NCI-H1105 (cell line): ENCODE measurements around the gene SERHL2.
"Not testable (repeated sequence)": the region's sequence is repeated elsewhere in the genome, so short reads cannot be mapped to it uniquely, and the experiment has no call there.

ENCODE experiments used
- DNase-seq: peaks from one replicate; lab custom pipeline; 2025; lab: John Stamatoyannopoulos, UW

The SERHL2 gene

GRCh38 chr22:42553475-42554361, at the start of gene SERHL2:
Gene SERHL2, plus strand, starts transcription at chr22:42553956. Its CDS starts 65 bp downstream, at chr22:42554021.
- DNase-seq: peak; percentile 20

DNA sequence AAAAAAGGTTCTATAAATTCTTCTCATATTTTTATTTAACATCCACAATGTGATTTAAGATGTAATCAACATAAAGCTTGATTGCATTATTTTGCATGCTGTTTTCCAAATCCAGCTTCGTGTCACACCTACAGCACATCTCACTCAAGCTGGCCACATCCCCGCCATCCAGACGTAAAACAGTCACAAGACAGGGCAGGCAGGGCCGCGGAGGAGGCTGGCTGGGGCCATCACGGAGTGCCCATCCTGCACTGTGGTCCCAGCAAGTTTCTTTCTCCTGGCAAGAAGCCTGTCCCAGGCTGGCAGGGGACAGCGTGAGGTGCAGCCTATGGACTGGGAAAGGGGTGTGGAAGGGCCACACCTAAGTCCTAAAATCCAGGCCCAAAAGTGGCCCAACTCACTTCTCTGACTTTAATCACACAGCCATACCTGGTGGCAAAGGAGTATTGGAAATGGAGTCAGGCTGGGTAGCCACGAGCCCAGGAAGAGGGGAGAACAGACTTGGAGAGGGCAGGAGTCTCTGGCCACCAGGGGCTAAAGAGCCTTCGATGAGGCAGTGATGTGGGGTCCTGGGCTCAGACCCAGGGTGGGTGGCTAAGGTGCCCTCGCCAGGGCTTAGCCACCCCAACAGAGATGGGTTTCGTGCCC, 45.3 kb upstream of the SERHL2 start:
- DNase-seq: not testable (repeated sequence)

DNA sequence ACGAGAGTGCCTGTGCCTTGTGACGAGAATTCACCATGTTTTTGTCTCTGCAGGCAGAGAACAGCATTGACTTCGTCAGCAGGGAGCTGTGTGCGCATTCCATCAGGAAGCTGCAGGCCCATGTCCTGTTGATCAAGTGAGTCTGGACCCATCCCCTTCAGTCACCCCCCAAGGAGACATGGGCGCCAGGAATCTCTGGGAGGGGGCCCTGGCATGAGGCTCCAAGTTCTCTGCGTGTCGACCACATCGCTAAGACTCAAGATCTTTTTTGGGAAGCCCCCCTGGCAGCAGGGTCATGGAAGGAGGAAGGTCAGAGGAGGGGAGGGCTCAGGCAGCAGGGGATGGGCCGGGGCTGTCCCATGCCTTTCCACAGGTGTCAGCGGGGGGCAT, 44.8 kb upstream of the SERHL2 start:
- not testable (repeated sequence) for DNase-seq

DNA sequence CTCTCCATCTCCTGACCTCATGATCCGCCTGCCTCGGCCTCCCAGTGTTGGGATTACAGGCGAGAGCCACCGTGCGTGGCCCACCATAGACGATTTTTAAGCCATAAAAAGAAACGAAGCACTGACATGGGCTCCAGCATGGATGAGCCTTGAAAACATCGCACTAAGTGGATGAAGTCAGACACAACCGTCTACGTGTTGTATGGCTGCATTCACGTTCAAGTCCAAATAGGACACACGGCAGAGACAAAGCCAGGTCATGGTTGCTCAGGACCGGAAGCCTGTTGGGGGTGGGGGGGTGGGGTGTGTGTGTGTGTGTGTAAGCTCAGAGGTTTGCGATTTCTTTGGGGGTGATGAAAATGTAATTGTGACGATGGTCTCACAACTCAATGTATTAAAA, 44.2 kb upstream of the SERHL2 start:
- no peak for DNase-seq

GRCh38 chr22:42511401-42511891, 42.3 kb upstream of the SERHL2 start:
- no peak for DNase-seq

GRCh38 chr22:42512273-42512990, 41.3 kb upstream of the SERHL2 start:
- DNase-seq: not testable (repeated sequence)

- not testable (repeated sequence) for DNase-seq
These were observed 39.4 kb upstream of the SERHL2 start for GRCh38 chr22:42514331-42514730.

DNA sequence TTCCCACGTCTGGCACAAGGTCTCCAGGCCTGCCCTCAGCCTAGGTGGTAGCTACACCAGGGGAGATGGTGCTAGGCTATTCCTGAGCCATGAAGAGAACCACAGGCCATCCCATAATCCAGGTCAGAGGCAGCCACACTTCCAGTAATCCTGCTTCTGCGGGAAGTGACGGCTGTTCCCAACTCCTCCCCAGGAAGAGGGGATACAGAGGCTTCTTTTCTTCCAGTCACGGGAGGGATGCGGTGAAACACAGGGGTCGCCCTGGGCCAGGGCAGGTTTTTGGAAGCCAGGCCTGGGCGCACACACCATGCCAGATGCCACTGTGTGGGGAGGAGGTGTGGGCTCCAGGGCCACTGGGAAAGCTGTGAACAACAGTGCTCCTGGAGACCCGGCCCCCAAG, 38.5 kb upstream of the SERHL2 start:
- DNase-seq: not testable (repeated sequence)

DNA sequence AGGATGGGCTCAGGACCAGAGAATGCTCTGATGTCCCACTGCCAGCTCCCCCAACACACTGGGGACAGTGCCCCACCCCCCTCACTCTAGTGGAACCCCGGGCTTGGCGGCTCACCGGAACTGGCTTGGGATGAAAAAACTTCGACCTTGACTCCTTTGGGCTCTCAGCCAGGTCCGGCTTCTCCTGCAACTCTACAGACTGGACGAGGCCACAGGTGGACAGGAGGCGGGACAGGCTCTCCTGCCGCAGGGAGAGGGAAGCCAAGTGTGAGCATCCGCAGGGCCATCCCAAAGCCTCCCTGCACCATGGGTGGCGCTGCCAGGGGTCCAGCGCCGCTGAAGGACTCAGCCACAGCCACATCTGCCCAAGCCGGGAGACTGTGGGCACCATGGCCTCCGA, 37.9 kb upstream of the SERHL2 start:
- no peak for DNase-seq

- DNase-seq: not testable (repeated sequence)
These were observed 36.7 kb upstream of the SERHL2 start for GRCh38 chr22:42517103-42517502.

DNA sequence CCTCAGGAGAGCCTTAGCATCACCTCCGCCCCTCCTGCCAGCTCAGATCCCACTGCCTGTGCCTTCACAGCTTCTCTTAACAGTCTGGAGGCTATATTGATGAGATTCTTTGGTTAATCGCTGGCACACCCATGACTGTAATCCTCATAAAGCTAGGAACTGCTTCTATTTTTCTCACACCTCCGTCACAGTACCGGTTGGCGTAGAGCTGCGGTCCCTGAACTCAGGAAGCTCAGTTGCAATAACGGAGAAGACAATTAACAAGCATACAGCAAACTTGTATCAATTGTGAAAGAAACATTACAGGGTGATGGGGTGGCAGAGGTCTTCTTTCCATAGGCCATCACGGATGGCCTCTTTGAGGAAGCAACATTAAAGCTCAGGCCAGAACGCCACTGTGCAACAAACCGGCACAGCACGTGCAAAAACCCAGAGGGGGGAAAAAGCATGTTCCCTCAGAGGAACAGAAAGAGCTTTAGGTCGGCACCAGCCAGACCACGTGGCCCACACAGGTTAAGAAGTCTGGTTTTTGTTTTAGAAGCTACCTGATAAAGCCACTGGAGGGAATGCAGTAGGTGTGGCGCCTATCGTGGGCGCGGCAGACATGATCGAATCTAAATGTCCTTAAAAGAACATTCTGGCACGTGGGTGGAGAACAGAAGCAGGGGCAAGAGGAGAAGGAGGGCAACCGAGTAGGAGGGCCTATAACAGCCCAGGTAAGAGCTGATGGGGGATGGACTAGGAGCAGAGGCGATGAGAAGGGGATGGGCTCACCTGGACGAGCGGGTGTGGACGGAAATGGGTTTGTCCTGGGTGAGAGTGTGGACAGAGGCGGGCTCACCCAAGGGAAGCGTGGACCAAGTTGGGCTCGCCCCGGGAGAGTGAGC, 34.9 kb upstream of the SERHL2 start:
- DNase-seq: not testable (repeated sequence)

DNA sequence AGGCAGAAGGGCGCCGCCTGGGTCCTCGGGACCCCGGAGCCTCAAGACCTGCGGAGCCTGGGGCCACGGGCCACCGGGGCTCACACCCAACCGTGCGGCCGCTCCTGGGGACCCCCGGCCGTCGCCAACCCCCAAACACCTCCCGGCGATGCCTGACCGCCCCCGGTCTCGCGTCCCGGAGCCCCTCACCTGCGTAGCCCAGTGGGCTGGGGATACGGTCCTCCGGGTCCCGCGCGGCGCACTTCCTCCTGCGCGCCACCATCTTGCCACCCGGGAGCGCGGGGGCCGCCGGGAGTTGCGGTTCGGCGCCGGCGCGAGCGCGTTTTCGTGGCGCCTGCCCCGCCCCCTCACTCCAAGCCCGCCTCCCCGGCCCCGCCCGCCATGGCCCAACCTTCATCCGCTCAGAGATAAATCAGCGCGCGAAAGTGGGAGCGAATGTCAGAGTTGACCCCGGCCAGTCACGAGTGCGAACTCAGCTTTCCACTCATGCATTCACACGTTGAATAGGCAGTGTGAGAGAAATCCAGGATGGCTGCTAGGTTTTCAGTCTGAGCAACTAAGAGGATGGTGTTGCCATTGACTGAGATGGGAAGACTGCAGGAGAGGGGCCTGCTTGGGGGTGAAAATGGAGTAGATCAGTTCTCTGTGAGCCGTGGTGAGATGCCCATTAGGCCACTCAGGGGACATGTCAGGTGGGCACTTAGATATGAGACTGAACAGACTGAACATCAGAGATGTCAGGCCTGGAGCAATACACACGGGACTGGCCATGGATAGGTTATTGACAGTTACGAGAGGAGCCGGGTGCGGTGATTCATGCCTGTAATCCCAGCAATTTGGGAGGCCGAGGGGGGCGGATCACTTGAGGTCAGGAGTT, 34.0 kb upstream of the SERHL2 start, which contains the start of gene RRP7A:
RRP7A (minus strand) TSS at position 272 of the 877 bp plus-strand sequence; CDS start at position 262, 10 bp downstream.
- DNase-seq: peak; percentile 56

- no peak for DNase-seq
These were observed 32.6 kb upstream of the SERHL2 start for GRCh38 chr22:42521228-42521546.

DNA sequence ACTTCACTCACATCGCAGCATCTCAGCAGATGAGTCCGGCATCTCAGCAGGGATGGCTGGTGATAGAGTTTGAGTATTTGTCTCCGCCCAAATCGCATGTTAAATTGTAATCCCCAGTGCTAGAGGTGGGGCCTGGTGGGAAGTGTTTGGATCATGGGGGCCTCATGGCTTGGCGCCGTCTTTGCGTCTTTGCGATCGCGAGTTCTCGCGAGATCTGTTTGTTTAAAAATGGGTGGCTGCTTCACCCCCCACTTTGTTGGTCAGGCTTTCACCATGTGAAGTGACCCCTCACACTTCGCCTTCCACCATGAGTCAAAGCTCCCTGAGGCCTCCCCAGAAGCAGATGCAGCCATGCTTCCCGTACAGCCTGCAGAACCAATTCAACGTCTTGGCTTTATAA, 31.2 kb upstream of the SERHL2 start:
- DNase-seq: no peak

GRCh38 chr22:42528591-42529307, 25.0 kb upstream of the SERHL2 start:
- no peak for DNase-seq

GRCh38 chr22:42529435-42529834, 24.3 kb upstream of the SERHL2 start:
- DNase-seq: not testable (repeated sequence)

DNA sequence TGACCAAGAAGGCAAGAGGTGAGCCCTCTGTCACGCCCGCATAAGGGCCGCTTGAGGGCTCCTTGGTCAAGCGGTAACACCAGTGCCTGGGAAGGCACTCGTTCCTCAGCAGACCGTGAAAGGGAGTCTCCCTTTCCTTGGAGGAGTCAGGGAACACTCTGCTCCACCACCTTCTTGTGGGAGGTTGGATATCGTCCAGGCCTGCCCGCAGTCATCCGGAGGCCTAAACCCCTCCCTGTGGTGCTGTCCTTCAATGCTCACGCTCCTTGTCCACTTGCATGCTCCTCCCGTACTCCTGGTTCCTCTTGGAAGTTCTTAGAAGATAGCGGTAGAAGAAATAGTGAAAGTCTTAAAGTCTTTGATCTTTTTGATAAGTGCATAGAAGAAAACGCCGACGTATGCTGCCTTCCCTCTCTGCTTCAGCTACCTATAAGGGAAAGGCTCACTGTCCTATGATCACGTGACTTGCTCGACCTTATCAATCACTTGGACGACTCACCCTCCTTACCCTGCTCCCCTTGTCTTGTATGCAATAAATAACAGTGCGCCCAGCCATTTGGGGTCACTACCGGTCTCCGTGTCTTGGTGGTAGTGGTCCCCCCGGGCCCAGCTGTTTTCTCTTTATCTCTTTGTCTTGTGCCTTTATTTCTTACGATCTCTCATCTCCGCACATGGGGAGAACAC, 22.2 kb upstream of the SERHL2 start:
- not testable (repeated sequence) for DNase-seq

DNA sequence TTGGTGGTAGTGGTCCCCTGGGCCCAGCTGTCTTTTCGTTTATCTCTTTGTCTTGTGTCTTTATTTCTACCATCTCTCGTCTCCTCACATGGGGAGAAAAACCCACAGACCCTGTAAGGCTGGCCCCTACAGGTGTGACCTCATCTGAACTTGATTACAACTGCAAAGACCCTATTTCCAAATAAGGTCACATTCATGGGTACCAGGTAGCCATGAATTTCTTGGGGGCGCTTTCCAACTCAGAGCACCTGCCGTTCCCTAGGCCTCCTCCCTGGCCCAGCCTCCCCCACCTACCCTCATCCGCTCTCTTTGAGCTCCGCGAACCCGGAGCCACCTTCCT, 20.1 kb upstream of the SERHL2 start:
- DNase-seq: no peak

GRCh38 chr22:42535082-42535731, 18.5 kb upstream of the SERHL2 start:
- not testable (repeated sequence) for DNase-seq
